ENCODE data around the gene STAM.
"Not testable (repeated sequence)": the region's sequence is repeated elsewhere in the genome, so short reads cannot be mapped to it uniquely, and the experiment has no call there.

STAM gene

DNA sequence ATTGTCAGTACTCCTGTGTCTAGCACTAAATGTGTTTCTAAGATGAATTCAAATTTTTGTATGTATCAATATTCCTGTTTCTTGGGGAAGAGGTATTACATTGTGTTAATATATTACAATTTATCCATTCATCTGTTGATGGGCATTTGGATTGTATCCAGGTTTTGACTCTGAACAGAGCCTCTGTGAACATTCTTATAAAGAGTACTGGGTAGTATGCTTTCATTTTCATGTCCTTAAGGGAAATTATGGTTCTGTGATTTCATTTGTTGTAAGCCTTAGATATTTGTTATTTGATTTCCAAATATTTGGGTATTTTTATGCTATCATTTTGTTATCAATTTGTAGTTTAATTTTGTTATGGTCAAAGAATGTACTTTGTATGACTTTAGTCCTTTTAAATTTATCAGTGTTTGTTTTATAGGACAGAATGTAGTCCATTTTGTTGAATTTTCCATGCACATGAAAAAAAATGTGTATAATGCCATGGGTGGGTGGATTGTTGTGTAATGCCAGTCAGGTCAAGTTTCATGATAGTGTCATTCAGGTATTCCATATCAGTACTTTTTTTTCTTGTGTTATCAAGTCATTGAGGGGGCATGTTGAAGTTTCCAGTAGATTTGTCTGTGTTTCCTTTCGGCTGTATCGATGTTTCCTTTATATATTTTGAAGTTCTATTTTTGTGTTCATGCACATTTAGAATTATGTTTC lies 38.4 kb downstream of the STAM start:
- no peak for DNase-seq

DNA sequence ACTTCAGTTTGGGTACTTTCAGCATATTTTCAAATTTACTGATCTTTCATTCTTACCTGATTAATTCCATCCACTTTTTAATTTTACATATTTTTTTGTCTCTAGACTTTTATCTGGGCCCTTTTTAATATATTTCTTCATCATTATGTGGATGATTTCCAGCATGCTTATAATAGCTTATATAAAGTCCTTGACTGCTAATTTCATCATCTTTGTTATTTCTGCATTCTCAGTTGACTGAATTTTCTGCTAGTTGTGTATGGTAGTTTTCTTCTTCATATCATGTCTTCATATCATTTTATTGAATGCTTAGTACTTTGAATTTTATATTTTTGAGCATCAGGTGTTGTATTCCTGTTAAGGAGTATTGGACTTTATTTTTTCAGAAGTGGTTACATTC lies 39.6 kb downstream of the STAM start:
- no peak for DNase-seq

DNA sequence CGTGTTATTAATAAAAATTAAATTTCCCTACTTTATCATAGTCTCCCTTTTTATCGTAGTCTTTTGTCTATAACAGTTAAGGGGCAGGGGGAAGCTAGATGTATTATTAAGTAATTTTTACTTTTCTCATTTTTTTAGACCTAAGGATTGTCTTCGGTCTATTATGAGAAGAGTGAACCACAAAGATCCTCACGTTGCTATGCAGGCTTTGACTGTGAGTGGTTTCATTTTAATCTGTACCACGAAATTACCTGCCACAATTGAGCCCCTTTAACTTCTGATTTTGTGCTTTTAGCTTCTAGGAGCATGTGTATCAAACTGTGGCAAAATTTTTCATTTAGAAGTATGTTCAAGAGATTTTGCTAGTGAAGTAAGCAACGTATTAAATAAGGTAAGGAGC lies 40.6 kb downstream of the STAM start:
- no peak for DNase-seq

DNA sequence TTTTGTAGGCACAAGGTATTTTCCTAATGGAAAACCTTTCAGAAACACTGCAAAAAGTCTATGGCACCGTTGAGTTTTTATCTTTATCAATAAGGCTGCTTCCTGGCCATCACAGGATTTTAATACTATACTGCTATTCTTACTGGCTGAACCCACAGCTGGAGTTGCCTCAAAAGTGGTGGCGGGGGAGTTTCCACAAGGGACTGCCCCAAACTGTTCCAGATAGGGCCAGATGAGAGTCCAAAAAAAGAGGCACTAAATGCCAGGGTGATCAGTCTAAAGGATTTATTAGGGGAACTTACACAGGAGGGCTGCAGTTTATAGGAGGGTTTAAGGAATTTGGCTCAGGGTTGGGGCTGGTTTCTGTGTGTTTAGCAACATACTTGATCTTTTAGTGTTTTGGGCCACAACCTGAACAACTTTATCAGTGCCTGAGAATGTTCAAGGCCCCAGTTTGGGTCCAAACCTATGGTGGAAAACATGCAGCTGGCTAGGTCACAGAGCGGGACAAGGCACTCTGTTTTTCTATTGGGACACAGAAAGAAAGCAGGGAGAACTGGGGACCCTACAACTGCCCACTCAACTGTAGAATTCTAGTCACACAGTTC lies 41.4 kb downstream of the STAM start:
- DNase-seq, result peak; percentile 47

DNA sequence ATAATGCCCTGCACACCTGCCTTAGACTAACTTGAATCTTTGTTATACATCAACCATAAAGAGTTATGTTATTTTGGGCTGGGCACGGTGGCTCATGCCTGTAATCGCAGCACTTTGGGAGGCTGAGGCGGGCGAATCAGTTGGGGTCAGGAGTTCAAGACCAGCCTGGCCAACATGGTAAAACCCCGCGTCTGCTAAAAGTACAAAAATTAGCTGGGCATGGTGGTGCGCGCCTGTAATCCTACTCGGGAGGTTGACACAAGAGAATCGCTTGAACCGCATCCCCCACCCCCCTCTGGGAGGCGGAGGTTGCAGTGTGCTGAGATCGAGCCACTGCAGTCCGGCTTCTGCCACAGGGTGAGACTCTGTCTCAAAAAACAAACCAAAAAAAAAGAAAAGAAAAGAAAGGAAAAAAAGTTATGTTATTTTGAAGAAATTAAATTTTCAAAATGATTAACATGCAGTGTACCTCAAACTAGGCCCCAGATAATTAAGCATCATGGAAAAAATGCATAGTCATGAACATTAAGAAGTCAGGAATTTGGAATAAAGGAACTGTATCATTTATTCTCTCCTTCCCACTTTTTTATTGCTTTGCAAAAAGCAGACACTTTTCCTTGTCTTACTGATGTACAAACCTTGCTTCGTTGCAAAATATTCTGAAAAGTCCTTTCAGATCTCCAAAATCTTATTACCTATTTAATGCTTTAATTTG lies 43.3 kb downstream of the STAM start:
- no peak for DNase-seq

DNA sequence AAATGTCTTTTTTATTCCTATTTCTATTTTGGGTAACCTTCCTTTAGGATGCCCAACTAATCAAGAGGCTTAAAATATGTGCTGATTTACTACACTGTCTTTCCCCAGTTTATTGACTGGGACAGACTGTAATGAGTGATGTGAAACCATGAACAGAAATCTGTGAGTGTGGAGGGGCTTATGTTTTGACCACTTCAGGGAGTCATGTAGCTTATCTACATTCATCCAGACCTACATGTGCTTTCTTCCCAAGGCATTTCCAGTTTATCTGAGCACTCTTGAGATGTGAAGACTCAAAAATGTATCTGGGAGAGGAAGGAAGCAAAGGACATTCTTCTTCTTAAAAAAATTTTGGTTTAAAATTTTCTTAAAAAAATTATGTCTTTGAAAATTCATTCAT lies 45.2 kb downstream of the STAM start:
- no peak for DNase-seq

DNA sequence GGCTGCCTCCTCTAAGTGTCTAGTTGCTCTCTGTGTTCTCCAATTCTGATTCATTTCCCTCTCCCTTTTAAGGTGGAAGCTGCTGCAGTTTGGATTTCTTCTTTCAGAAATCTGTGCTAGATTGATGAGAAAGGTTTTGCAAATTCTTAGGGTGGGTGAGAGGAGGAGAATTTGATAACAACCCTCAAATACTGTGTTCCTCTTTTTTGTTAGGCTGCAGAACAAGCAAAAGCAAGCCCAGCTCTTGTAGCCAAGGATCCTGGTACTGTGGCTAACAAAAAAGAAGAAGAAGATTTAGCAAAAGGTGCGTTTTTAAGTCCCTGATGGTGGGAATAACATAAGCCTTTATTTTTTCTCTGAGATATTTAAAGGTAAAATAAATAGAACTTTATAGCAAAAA lies 49.1 kb downstream of the STAM start:
- DNase-seq, result no peak

DNA sequence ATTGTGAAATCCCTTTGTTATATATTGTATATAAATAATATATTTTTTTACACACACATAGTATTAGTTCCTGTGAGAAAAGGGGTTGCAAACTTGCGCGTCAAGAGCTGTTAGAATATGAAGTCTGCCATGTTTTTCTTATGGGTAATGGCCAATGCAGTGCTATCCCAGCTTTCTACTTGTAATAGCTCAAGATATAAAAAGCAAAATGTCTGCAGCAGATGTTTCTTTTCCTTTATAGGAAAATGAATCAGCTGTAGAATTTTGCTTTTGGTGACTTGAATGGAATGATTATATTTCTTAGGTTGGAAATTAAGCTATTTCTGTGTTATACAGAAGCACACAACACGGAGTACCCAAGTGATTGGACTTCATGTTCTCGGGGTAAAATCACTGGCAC lies 54.7 kb downstream of the STAM start:
- DNase-seq, result no peak

DNA sequence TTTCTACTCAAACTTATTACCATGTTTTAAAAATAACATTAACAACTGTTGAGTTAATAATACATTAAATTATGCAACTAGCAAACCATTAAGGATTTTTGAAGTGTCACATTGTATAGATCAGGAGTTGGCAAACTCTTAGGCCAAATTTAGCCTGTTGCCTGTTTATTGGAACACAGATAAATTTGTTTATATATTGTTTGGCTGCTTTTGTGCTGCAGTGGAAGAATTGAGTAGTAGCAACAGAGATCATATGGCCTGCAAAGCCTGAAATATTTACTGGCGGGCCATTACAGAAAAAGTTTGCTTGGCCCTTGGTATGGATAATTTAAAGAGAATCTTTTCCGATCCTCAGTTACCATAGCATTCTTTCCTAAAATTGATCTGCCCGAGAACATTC lies 57.4 kb downstream of the STAM start:
- DNase-seq, result no peak

DNA sequence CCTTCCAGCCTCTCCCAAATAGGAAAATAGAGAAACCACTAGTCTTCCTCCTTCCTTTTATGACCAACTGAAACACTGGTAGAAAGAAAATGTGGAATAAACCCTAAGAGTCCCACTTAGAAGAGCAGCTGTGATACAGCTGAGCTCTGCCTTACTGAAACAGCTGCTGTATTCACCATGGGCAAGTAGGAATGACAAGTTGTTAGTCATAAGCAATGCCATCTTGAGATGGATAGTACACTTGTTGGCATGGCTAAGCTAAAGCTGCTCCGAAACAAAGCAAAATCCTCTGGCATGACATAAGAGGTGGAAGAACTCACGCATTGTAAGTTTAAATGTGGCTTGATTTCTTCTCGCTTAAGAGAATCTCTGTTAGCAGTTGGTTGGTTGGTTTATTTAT lies 59.8 kb downstream of the STAM start:
- no peak for DNase-seq

DNA sequence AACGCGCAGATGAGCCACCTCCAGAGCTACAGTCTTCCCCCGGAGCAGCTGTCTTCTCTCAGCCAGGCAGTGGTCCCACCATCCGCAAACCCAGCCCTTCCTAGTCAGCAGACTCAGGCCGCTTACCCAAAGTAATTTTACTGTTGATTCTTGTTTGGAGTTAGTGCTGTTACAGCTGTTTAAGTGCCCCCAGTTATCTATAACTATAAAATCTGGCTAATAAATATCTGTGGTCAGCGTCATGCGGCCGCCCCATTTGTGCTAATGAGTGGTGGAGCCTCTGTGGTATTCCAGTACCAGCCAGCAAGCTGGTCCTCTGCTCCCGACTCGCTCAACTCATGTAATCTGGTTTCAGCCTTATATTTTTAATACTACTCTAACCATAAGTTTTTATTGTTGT lies 64.9 kb downstream of the STAM start:
- no peak for DNase-seq

DNA sequence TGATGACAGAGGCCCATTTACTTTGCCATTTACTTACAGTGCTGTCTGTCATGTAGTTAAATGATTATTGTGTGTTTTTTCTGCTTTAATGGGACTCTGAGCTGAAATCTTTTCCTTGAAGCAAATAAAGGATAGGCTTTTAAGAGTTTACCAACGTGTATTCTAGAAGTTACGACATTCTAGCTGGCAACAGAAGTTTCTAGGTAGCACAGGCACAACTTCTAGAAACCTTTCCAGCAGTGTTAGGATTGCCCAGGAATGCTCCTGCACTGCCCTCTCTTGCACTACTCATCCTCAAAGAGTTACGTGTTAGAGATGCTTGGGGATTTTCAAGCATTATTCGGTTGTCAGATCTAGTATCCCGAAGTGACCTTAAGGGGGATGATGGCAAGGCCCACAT lies 65.5 kb downstream of the STAM start:
- no peak for DNase-seq

DNA sequence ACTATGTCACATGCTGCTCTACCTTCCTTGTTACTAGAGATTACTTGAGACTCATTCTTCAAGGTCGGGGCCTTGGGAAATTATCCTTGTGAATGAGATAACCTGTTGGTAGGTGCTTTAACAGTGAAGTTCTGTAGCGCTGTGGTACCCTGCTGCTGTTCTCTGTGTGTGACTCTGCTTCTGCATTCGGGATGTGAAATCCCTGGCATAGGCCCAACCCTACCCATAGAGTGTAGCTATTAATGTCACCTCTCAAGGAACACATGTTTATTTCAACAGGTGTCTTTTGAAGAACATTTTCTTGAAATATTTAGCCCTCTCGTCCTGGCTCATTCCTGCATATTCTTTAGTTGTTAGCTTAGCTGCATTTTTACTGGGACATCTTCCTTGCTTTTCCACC lies 66.2 kb downstream of the STAM start:
- DNase-seq, result no peak

DNA sequence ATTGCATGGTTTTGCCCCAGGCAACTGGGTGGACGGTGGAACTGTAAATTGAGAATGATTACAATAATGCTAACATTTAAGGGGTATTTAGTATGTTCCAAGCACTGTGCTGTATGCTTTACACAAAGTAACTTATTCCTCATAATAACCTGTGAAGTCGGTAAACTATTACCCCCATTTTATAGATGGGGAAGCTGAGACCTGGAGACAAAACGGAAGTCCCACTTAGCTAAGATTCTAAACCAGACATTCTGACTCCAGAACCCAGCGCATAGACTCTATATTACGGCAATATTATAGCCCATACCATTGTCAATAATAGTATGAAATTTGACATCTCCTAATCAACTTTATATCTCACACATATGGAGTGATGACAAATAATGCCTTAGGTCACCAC lies 68.1 kb downstream of the STAM start:
- DNase-seq, result no peak

DNA sequence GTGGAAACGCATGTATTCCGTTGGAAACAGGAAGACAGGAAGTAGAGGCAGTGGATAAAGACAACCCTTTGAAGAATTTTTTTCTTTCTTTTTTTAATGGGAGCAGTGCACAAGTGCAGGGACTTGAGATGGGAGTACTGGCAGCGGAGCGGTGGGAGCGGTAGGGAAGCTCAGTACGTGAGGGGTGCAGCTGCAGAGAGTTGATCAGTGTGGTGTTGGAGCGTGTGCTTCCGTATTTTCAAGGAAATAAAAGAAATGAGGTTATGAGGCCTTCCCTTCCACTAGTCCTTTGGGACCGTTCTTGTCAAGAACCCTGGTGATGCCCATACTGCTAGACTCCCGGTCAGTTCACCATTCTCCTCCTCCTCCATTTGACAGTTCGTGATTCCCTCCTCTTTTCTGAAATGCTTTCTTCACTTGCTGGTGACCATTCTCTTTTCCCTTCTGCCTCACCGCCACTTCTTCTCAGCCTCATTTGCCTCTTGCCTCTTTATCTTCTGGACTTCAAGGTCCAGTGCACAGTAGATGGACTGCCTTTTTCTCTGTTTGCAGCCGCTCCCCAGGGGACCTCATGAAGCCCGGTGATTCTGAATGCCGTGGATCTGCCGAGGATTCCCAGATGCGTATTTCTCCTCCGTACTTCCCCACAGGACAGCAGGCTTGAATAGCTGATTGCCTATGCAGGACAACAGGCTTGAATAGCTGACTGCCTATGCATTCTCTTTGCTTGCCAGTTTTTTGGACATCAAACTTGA lies 68.9 kb downstream of the STAM start:
- no peak for DNase-seq

DNA sequence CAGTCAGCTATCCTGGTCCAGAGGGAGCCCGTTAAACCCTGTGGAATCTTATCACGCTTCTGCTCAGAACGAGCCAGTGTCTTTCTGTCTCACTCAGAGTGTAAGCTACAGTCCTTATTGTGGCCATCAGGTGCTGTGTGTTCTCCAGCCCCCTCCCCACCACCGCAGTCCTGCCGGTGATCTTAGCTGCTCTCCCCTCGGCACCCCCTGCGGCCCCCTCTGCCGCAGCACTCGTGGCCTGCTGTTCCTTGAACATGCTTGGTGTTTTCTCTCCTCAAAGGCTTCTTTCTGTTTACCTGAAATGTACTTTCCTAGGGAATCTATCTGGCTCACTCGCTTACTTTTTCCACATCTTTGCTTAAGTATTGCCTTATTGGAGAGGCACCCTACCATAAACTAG lies 69.8 kb downstream of the STAM start:
- DNase-seq, result no peak

DNA sequence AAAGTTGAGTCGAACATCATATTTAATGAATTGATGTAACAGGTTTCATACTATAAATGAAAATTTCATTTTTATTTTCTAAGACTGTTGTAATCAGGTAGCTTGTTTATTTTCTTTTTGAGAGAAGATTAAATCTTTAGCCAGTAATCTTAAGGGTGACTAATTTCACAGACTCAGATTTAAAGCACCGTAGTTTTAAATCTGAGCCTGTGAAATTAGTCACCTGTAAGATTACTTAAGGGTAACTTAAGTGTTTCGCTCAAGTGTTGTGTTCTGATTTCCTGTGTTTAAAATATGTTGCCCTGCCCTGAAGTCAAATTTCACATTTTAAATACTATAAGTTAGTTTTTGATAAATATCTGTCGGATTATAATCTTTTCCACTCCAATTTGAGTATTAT lies 72.2 kb downstream of the STAM start:
- DNase-seq, result no peak

DNA sequence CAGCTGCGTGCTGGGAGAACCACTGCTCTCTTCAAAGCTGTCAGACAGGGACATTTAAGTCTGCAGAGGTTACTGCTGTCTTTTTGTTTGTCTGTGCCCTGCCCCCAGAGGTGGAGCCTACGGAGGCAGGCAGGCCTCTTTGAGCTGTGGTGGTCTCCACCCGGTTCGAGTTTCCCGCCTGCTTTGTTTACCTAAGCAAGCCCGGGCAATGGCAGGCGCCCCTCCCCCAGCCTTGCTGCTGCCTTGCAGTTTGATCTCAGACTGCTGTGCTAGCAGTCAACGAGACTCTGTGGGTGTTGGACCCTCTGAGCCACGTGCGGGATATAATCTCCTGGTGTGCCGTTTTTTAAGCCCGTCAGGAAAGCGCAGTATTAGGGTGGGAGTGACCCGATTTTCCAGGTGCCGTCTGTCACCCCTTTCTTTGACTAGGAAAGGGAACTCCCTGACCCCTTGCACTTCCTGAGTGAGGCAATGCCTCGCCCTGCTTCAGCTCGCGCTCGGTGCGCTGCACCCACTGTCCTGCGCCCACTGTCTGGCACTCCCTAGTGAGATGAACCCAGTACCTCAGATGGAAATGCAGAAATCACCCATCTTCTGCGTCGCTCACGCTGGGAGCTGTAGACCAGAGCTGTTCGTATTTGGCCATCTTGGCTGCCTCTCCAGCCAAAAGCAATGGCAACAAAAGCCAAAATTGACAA lies 78.5 kb downstream of the STAM start:
- DNase-seq, result not testable (repeated sequence)

DNA sequence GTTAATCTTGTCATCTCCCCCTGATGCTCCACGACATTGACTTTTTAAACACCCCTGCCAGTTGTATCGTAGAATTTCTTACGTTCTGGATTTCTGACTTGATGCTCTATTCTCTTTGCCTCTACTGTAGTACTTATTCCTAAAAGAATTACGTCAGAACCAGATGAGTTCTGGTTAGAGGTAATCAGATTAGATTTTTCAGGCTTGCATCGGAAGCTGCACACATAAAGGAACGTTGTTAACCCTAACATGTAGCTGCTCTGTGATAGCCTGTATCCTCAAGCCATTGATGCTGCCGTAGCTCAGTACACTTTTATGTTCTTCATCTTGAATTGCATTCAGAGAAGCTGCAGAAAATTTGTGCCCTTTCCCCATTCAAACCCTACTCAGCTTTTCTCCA lies 81.8 kb downstream of the STAM start:
- DNase-seq, result no peak

DNA sequence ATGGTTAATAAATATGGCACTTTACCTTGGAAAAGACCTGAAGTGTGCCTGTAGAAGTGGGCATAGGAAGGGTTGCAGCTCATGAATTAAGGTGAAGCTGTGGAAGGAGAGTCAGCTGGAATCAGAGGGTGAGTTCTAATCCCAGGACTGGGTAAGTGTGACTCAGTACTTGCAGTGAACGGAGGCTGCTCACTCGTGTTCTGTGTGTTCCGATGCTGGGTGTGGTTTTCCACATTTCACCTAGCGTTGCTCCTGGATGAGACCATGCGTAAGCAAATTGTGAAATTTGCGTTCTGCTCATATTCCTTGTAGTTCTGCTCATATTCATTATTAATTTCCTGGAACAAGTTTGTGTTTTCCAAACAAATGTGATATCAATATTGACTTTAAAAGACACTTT lies 85.7 kb downstream of the STAM start:
- DNase-seq, result no peak

DNA sequence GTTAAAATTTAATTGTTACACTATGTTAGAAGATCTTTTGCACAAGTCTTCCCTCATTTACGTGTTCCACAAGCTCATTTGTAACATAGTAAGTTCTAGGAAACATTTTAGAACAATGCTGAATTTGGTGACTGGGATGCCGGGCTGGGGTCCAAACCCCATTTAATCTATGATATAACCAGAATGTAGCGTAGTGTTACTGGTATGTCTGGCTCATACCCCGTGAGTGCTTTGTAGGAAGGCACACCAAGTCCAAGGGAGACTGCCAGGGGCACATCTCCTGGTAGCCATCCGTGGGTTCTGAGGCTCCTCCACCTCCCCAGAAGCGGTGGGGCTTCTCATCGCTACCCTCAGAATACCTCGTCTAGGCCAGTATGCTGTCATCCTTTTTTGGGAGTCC lies 86.7 kb downstream of the STAM start:
- DNase-seq, result no peak

DNA sequence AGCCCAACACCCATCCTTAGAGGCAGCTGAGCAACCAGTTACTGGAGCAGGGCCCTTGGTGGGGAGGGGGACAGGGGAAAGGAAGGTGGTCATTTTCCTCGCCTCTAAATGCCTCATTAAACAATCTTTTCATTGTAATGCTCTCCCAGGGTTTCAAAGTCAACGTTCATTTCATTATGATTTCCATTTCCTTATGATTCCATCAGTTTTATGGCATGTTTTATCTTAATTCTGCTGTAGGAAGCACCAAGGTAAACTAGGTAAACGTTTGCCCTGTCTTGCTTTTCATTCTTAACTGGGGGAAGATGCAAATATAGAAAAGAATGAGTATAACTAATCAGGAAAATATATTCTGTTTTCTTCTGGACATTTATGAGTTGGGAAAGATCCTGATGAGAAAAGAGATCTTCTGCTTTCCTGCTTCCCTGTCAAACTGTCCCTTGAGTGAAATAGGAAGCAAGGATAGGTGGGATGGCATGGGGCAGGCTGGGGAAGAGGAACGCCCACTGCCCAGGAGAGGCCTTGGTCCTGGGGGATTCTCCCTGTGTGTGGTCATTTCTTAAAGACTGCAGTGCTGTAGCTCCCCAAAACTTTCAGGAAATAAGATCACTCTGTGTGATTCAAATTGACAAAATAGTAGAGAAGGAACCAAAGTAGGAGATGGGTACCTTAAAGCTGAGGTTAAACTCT lies 87.5 kb downstream of the STAM start:
- no peak for DNase-seq

DNA sequence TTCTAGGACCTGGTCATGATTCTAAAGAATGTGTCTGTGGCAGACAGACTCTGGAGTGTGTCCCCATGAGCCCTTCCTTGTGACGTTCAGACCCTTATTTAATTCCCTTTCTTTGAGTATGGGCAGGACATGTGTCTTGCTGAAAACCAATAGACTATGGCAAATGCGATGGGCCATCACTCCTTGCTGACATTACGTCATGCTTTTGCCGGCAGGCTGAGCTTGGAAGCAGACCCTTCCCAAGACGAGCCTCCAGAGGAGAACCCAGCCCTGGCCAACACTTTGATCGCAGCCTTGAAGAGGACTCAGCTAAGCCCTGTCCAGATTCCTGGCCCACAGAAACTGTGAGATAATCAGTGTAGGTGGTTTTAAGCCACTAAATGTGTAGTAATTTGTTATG lies 89.7 kb downstream of the STAM start:
- DNase-seq, result no peak
